DOHH2 (cell line): ENCODE data around the gene SPCS1.

Source experiments
- H3F3A ChIP-seq: fragments of 200-600 bp; sonication (generic), shearing (Covaris generic); 2 replicates; pipeline ENCODE4 v1.6.0; 2016; ENCODE audit warnings: antibody characterized with exemption, mild to moderate bottlenecking; ENCODE audit not compliant: control insufficient read depth, insufficient read depth
- H3K27ac ChIP-seq: fragments of 200-600 bp; sonication (generic); 2 replicates; pipeline ENCODE4 v1.5.1; 2014; ENCODE audit warnings: low read depth, mild to moderate bottlenecking, low read length, moderate library complexity
- H3K27me3 ChIP-seq: fragments of 200-600 bp; sonication (generic); 2 replicates; pipeline ENCODE4 v1.6.1; 2014; ENCODE audit warnings: mild to moderate bottlenecking, low read length, mixed read lengths; ENCODE audit not compliant: control insufficient read depth
- H3K36me3 ChIP-seq: fragments of 200-600 bp; sonication (generic); 2 replicates; pipeline ENCODE4 v1.6.1; 2014; ENCODE audit warnings: mild to moderate bottlenecking, low read length, moderate library complexity, mixed read lengths; ENCODE audit not compliant: control insufficient read depth
- H3K4me1 ChIP-seq: fragments of 200-600 bp; sonication (generic); 2 replicates; pipeline ENCODE4 v1.6.1; 2014; ENCODE audit warnings: mild to moderate bottlenecking, low read length, mixed read lengths; ENCODE audit not compliant: control insufficient read depth
- H3K4me2 ChIP-seq: fragments of 200-600 bp; sonication (generic); 2 replicates; pipeline ENCODE4 v1.6.0; 2014; ENCODE audit warnings: mild to moderate bottlenecking, low read length, moderate library complexity
- H3K4me3 ChIP-seq: fragments of 200-600 bp; sonication (generic); 2 replicates; pipeline ENCODE4 v1.5.1; 2014; ENCODE audit warnings: mild to moderate bottlenecking, low read length, mixed read lengths
- H3K79me2 ChIP-seq: fragments of 200-600 bp; sonication (generic); 2 replicates; pipeline ENCODE4 v1.6.1; 2014; ENCODE audit warnings: mild to moderate bottlenecking, low read length, mixed read lengths; ENCODE audit not compliant: control insufficient read depth
- H3K9me2 ChIP-seq: fragments of 200-600 bp; sonication (generic); replicated peaks from 2 replicates; pipeline ENCODE4 v1.6.1; 2014; ENCODE audit warnings: mild to moderate bottlenecking, low read length, mixed read lengths; ENCODE audit not compliant: control insufficient read depth
- H3K9me3 ChIP-seq: fragments of 200-600 bp; sonication (generic); 2 replicates; pipeline ENCODE4 v1.6.1; 2014; ENCODE audit warnings: antibody characterized with exemption, low read length, mixed read lengths; ENCODE audit not compliant: control insufficient read depth, insufficient read depth
- H4K20me1 ChIP-seq: fragments of 200-600 bp; sonication (generic); 2 replicates; pipeline ENCODE4 v1.6.0; 2014; ENCODE audit warnings: low read depth, mild to moderate bottlenecking, antibody characterized with exemption, low read length, moderate library complexity; ENCODE audit not compliant: control insufficient read depth, insufficient read depth
- CTCF ChIP-seq: fragments of 200-600 bp; sonication (generic); IDR thresholded peaks from one replicate; pipeline ENCODE4 v1.5.1; 2014; ENCODE audit warnings: antibody characterized with exemption, mild to moderate bottlenecking, low read depth, low read length; ENCODE audit not compliant: poor library complexity, severe bottlenecking
- EZH2phosphoT487 ChIP-seq: fragments of 200-600 bp; sonication (generic); IDR thresholded peaks from 2 replicates; pipeline ENCODE4 v1.6.1; 2017; ENCODE audit warnings: borderline replicate concordance, mild to moderate bottlenecking, antibody characterized with exemption, low read length, moderate library complexity, mixed read lengths

SPCS1 gene

GRCh38 chr3:52678265-52679198, 27.4 kb upstream of the SPCS1 start:
- H3K27me3 ChIP-seq, result no peaks in the 10 kb centered on the region
- no peaks in the 10 kb centered on the region for H3F3A ChIP-seq
- peaks cover 50% of the 10 kb centered on the region for H3K79me2 ChIP-seq
- no peaks in the 10 kb centered on the region for H3K9me3 ChIP-seq
- H3K4me1 ChIP-seq, result 0 out of 2 replicates have a peak, but pooled peaks cover 5% of the 10 kb centered on the region
- H4K20me1 ChIP-seq, result no peaks in the 10 kb centered on the region
- H3K36me3 ChIP-seq, result peaks cover 80% of the 10 kb centered on the region
- no peak overlapping the region for H3K27ac ChIP-seq
- H3K9me2 ChIP-seq, result no peaks in the 10 kb centered on the region
- H3K4me3 ChIP-seq, result no peak overlapping the region
- no peak for TF ChIP-seq CTCF
- no peak for TF ChIP-seq EZH2phosphoT487
- no peak overlapping the region for H3K4me2 ChIP-seq

- Histone ChIP-seq H3K4me2 (no peak overlapping the region), H3F3A (no peaks in the 10 kb centered on the region), H3K9me3 (no peaks in the 10 kb centered on the region), H3K9me2 (no peaks in the 10 kb centered on the region), H3K36me3 (peaks cover 83% of the 10 kb centered on the region), H4K20me1 (no peaks in the 10 kb centered on the region), H3K27me3 (no peaks in the 10 kb centered on the region), H3K4me1 (peaks cover 11% of the 10 kb centered on the region), H3K79me2 (peaks cover 57% of the 10 kb centered on the region), H3K27ac (no peak overlapping the region), H3K4me3 (no peak overlapping the region)
- no peak for TF ChIP-seq CTCF
- no peak for TF ChIP-seq EZH2phosphoT487
These were observed 26.7 kb upstream of the SPCS1 start for GRCh38 chr3:52679199-52679538.

GRCh38 chr3:52679811-52680210, 26.1 kb upstream of the SPCS1 start:
- Histone ChIP-seq H3K36me3 (peaks cover 87% of the 10 kb centered on the region), H3K4me2 (no peak overlapping the region), H4K20me1 (no peaks in the 10 kb centered on the region), H3K79me2 (peaks cover 62% of the 10 kb centered on the region), H3K27me3 (no peaks in the 10 kb centered on the region), H3F3A (no peaks in the 10 kb centered on the region), H3K9me2 (no peaks in the 10 kb centered on the region), H3K9me3 (no peaks in the 10 kb centered on the region), H3K27ac (no peak overlapping the region), H3K4me3 (no peak overlapping the region), H3K4me1 (peaks cover 18% of the 10 kb centered on the region)
- TF ChIP-seq EZH2phosphoT487, result no peak
- no peak for TF ChIP-seq CTCF
